ENCODE data around the gene CPNE7. TPM values are rescaled to one million over a fixed set of nuclear protein-coding genes. Genes with fewer than 3 reads are reported as not detected.

CPNE7 gene
- total and polyA plus RNA-seq, 2 of the 13 experiments (the other 11 are each of a cell fraction or from before 2014, with no cell fraction given) = 0.59 TPM; not detected in 1

DNA sequence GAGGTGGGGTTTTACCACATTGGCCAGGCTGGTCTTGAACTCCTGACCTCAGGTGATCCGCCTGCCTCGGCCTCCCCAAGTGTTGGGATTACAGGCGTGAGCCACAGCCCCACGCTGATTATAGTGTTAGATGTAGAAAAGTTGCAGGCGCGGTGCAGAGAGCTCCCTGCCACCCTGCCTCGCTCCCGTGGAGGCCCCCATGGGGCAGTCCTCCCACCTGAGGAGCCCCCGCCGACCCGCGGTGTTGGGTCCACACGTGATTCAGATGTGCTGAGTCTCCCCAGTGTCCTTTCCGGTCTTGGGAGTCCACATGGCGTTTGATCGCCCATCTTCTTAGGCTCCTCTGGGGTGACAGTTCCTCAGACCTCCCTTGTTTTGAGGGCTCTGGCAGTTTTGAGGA is 20.3 kb upstream of the CPNE7 start:
- TF ChIP-seq ZNF782 (CRISPR knock-in tag; IDR thresholded peaks at IDR 0.05; ENCODE audit: borderline replicate concordance) (no peak), NKX3-1 (CRISPR knock-in tag; IDR thresholded peaks at IDR 0.05) (no peak), RFXANK (CRISPR knock-in tag; IDR thresholded peaks at IDR 0.05) (no peak), CCDC6 (CRISPR knock-in tag; IDR thresholded peaks at IDR 0.05) (no peak), TRIM24 (CRISPR knock-in tag; IDR thresholded peaks at IDR 0.05) (no peak), JUNB (CRISPR knock-in tag; IDR thresholded peaks at IDR 0.05; ENCODE audit: borderline replicate concordance) (no peak), EZH2 (conservative IDR thresholded peaks at IDR 0.05; ENCODE audit: low read depth, low read length) (no peak)
- TF ChIP-seq, protein P1, sequence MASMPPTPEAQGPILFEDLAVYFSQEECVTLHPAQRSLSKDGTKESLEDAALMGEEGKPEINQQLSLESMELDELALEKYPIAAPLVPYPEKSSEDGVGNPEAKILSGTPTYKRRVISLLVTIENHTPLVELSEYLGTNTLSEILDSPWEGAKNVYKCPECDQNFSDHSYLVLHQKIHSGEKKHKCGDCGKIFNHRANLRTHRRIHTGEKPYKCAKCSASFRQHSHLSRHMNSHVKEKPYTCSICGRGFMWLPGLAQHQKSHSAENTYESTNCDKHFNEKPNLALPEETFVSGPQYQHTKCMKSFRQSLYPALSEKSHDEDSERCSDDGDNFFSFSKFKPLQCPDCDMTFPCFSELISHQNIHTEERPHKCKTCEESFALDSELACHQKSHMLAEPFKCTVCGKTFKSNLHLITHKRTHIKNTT (CRISPR knock-in tag; IDR thresholded peaks at IDR 0.05) = no peak
- no peak overlapping the region for H3K4me3 ChIP-seq (replicated peaks in 1 of 3; ENCODE audit: insufficient read depth in 1 of 3, low read depth in 2 of 3, low read length in 3 of 3)
- peaks cover 37 to 60% of the 10 kb centered on the region in 2 experiments for H3K36me3 ChIP-seq (replicated peaks in 1 of 2; ENCODE audit: control insufficient read depth in 1 of 2, insufficient read depth in 2 of 2, low read length in 2 of 2)
- 97% methylated on average over 16 of the region's 16 CpGs for WGBS (ENCODE audit: low lambda C conversion rate)
- POLR2A ChIA-PET = no interaction called here
- no peak overlapping the region for H2AFZ ChIP-seq (ENCODE audit: low read length)
- no peak overlapping the region for H3K4me2 ChIP-seq (ENCODE audit: low read depth, low read length)
- peaks cover 28% of the 10 kb centered on the region for H3K4me1 ChIP-seq (ENCODE audit: insufficient read depth, low read length)
- no peak overlapping the region for H3K9ac ChIP-seq (ENCODE audit: insufficient read depth, low read depth, low read length)
- CTCF ChIA-PET (ENCODE audit: low intra/inter-chr PET ratio, low total read pairs) = no interaction called here
- H3K27ac ChIP-seq (ENCODE audit: extremely low read length, insufficient read depth, low read length) = no peak overlapping the region
- no TSS peak for BruUV-seq (replicated peaks)
- in situ Hi-C loops (cut with HindIII; ENCODE audit: extremely low pct_ligation_motif_present, low pct_unique_long_range_greater_than_20kb) (no loop called here), intact Hi-C loops (cut with micrococcal nuclease; ENCODE audit: unreplicated experiment) (loop anchor here (5.0 kb wide), 1 partner anchor 48 kb away; the partner anchor contains the start of gene SPG7)
- no peak for ATAC-seq
- H3K79me2 ChIP-seq (ENCODE audit: insufficient read depth, low read length) = peaks cover 3% of the 10 kb centered on the region
- no peak for FAIRE-seq
- no peaks in the 10 kb centered on the region for H4K20me1 ChIP-seq (ENCODE audit: insufficient read depth, low read length)
- no peaks in the 10 kb centered on the region for H3K9me3 ChIP-seq (ENCODE audit: low read length)
- no peaks in the 10 kb centered on the region for H3K27me3 ChIP-seq (ENCODE audit: control insufficient read depth in 1 of 2, insufficient read depth in 2 of 2, low read length in 2 of 2)
- no peak for DNase-seq (ENCODE audit: low spot score)

DNA sequence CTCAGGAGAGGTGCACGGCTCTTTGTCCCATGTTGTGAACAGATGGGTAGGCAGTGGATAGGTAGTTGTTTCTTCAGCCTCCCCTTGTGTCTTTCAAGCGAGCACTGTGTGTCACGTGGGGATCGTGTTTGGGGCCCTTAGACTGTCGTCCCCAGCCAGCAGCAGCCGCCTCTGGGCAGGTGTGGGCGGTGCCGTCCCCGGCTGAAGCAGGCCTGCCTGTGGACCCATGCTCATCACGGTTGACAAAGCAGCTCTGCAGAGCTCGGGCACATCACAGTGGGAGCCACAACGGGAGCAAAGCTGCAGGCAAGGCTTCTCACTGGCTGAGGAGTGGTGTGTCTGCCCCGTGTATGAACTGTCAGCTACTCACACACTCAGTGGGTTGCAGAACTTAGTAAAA is 19.8 kb upstream of the CPNE7 start:
- in situ Hi-C loops (cut with HindIII; ENCODE audit: extremely low pct_ligation_motif_present, low pct_unique_long_range_greater_than_20kb) = no loop called here
- CTCF ChIA-PET (ENCODE audit: low intra/inter-chr PET ratio, low total read pairs) = no interaction called here

More for the DNA sequence above, 19.8 kb upstream of the CPNE7 start:
- DNase-seq (ENCODE audit: low spot score) = no peak
- ATAC-seq = no peak
- Histone ChIP-seq H3K79me2 (ENCODE audit: insufficient read depth, low read length) (peaks cover 6% of the 10 kb centered on the region), H3K27me3 (ENCODE audit: control insufficient read depth in 1 of 2, insufficient read depth in 2 of 2, low read length in 2 of 2) (no peaks in the 10 kb centered on the region), H4K20me1 (ENCODE audit: insufficient read depth, low read length) (0 out of 2 replicates have a peak, but pooled peaks cover 3% of the 10 kb centered on the region), H2AFZ (ENCODE audit: low read length) (no peak overlapping the region), H3K4me1 (ENCODE audit: insufficient read depth, low read length) (peaks cover 28% of the 10 kb centered on the region), H3K27ac (ENCODE audit: extremely low read length, insufficient read depth, low read length) (no peak overlapping the region), H3K9me3 (ENCODE audit: low read length) (no peaks in the 10 kb centered on the region), H3K36me3 (replicated peaks in 1 of 2; ENCODE audit: control insufficient read depth in 1 of 2, insufficient read depth in 2 of 2, low read length in 2 of 2) (peaks cover 37 to 56% of the 10 kb centered on the region in 2 experiments), H3K9ac (ENCODE audit: insufficient read depth, low read depth, low read length) (no peak overlapping the region), H3K4me3 (replicated peaks in 1 of 3; ENCODE audit: insufficient read depth in 1 of 3, low read depth in 2 of 3, low read length in 3 of 3) (no peak overlapping the region), H3K4me2 (ENCODE audit: low read depth, low read length) (no peak overlapping the region)
- WGBS (ENCODE audit: low lambda C conversion rate) = 93% methylated on average over 13 of the region's 13 CpGs
- no TSS peak for BruUV-seq (replicated peaks)
- POLR2A ChIA-PET = no interaction called here
- TF ChIP-seq AGO2 (optimal IDR thresholded peaks at IDR 0.05; ENCODE audit: low read depth, low read length) = peak; percentile 39
- no peak for TF ChIP-seq ZNF772 (CRISPR knock-in tag; IDR thresholded peaks at IDR 0.05)
- no peak for TF ChIP-seq ZNF546 (CRISPR knock-in tag; conservative IDR thresholded peaks at IDR 0.05)
- no peak for TF ChIP-seq PLRG1 (conservative IDR thresholded peaks at IDR 0.05)
- TF ChIP-seq, protein P2, sequence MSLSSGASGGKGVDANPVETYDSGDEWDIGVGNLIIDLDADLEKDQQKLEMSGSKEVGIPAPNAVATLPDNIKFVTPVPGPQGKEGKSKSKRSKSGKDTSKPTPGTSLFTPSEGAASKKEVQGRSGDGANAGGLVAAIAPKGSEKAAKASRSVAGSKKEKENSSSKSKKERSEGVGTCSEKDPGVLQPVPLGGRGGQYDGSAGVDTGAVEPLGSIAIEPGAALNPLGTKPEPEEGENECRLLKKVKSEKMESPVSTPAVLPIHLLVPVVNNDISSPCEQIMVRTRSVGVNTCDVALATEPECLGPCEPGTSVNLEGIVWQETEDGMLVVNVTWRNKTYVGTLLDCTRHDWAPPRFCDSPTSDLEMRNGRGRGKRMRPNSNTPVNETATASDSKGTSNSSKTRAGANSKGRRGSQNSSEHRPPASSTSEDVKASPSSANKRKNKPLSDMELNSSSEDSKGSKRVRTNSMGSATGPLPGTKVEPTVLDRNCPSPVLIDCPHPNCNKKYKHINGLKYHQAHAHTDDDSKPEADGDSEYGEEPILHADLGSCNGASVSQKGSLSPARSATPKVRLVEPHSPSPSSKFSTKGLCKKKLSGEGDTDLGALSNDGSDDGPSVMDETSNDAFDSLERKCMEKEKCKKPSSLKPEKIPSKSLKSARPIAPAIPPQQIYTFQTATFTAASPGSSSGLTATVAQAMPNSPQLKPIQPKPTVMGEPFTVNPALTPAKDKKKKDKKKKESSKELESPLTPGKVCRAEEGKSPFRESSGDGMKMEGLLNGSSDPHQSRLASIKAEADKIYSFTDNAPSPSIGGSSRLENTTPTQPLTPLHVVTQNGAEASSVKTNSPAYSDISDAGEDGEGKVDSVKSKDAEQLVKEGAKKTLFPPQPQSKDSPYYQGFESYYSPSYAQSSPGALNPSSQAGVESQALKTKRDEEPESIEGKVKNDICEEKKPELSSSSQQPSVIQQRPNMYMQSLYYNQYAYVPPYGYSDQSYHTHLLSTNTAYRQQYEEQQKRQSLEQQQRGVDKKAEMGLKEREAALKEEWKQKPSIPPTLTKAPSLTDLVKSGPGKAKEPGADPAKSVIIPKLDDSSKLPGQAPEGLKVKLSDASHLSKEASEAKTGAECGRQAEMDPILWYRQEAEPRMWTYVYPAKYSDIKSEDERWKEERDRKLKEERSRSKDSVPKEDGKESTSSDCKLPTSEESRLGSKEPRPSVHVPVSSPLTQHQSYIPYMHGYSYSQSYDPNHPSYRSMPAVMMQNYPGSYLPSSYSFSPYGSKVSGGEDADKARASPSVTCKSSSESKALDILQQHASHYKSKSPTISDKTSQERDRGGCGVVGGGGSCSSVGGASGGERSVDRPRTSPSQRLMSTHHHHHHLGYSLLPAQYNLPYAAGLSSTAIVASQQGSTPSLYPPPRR (CRISPR knock-in tag; IDR thresholded peaks at IDR 0.05; ENCODE audit: borderline replicate concordance) = no peak
- no peak for TF ChIP-seq SIX4 (CRISPR knock-in tag; IDR thresholded peaks at IDR 0.05)
- intact Hi-C loops (cut with micrococcal nuclease; ENCODE audit: unreplicated experiment) = loop anchor here (5.0 kb wide), 1 partner anchor 48 kb away; the partner anchor contains the start of gene SPG7
- FAIRE-seq = no peak

Measured in HepG2 (cell line).